H9 (cell line): ENCODE results near the gene BIRC5. TPM values are rescaled to one million over a fixed set of nuclear protein-coding genes. Genes with fewer than 3 reads are reported as not detected.

Experiments used
- DNase-seq: peaks from one replicate; pipeline ENCODE4 v3.0.0-alpha.2; 2017
- H2AFZ ChIP-seq: one replicate; pipeline ENCODE4 v1.6.1; 2013; ENCODE audit warnings: mild to moderate bottlenecking, low read length, control low read depth, moderate library complexity
- H2AK5ac ChIP-seq: 2 replicates; pipeline ENCODE4 v1.6.1; 2013; ENCODE audit warnings: low read length, control low read depth, mixed read lengths; ENCODE audit not compliant: insufficient read length
- H2BK120ac ChIP-seq: one replicate; pipeline ENCODE4 v1.6.1; 2013; ENCODE audit warnings: low read depth, mild to moderate bottlenecking, low read length, control low read depth, inconsistent platforms; ENCODE audit not compliant: poor library complexity, severe bottlenecking
- H2BK12ac ChIP-seq: 2 replicates; pipeline ENCODE4 v1.6.1; 2013; ENCODE audit warnings: low read length, control low read depth, mixed read lengths, low read depth; ENCODE audit not compliant: insufficient read length
- H2BK15ac ChIP-seq: 2 replicates; pipeline ENCODE4 v1.6.1; 2013; ENCODE audit warnings: low read depth, low read length, control low read depth
- H2BK20ac ChIP-seq: one replicate; pipeline ENCODE4 v1.6.1; 2013; ENCODE audit warnings: low read depth, mild to moderate bottlenecking, low read length, control low read depth, inconsistent platforms; ENCODE audit not compliant: poor library complexity, severe bottlenecking
- H2BK5ac ChIP-seq: 2 replicates; pipeline ENCODE4 v1.6.1; 2013; ENCODE audit warnings: low read length, control low read depth, mixed read lengths; ENCODE audit not compliant: insufficient read length
- H3K14ac ChIP-seq: 2 replicates; pipeline ENCODE4 v1.6.1; 2013; ENCODE audit warnings: low read length, control low read depth; ENCODE audit not compliant: insufficient read depth
- H3K18ac ChIP-seq: 2 replicates; pipeline ENCODE4 v1.6.1; 2013; ENCODE audit warnings: low read depth, mild to moderate bottlenecking, mixed read lengths, low read length, control low read depth; ENCODE audit not compliant: insufficient read length
- H3K23ac ChIP-seq: 2 replicates; pipeline ENCODE4 v1.6.1; 2013; ENCODE audit warnings: low read length, control low read depth, mixed read lengths, low read depth; ENCODE audit not compliant: insufficient read length
- H3K23me2 ChIP-seq: 2 replicates; pipeline ENCODE4 v1.6.1; 2013; ENCODE audit warnings: low read depth, mild to moderate bottlenecking, mixed read lengths, low read length, control low read depth; ENCODE audit not compliant: insufficient read length, poor library complexity, severe bottlenecking
- H3K27ac ChIP-seq: 2 replicates; pipeline ENCODE4 v1.5.1; 2013; ENCODE audit warnings: low read length, control low read depth, mixed read lengths, low read depth; ENCODE audit not compliant: insufficient read length
- H3K27me3 ChIP-seq: 2 replicates; pipeline ENCODE4 v1.6.1; 2013; ENCODE audit warnings: low read length, control low read depth, inconsistent platforms; ENCODE audit not compliant: insufficient read depth
- H3K4ac ChIP-seq: 2 replicates; pipeline ENCODE4 v1.6.1; 2013; ENCODE audit warnings: low read depth, mild to moderate bottlenecking, control low read depth, inconsistent platforms, low read length, moderate library complexity
- H3K4me1 ChIP-seq: 2 replicates; pipeline ENCODE4 v1.6.1; 2013; ENCODE audit warnings: low read length, control low read depth, inconsistent platforms; ENCODE audit not compliant: insufficient read depth
- H3K4me2 ChIP-seq: 2 replicates; pipeline ENCODE4 v1.6.1; 2013; ENCODE audit warnings: low read length, control low read depth, mixed read lengths; ENCODE audit not compliant: insufficient read length, insufficient read depth
- H3K56ac ChIP-seq: 2 replicates; pipeline ENCODE4 v1.6.1; 2013; ENCODE audit warnings: low read depth, mild to moderate bottlenecking, mixed read lengths, low read length, control low read depth; ENCODE audit not compliant: insufficient read length
- H3K79me1 ChIP-seq: 2 replicates; pipeline ENCODE4 v1.6.1; 2013; ENCODE audit warnings: low read depth, mild to moderate bottlenecking, moderate library complexity, low read length, control low read depth, inconsistent platforms; ENCODE audit not compliant: insufficient read depth, poor library complexity, severe bottlenecking
- H3K79me2 ChIP-seq: 2 replicates; pipeline ENCODE4 v1.6.1; 2013; ENCODE audit warnings: low read length, control low read depth, inconsistent platforms; ENCODE audit not compliant: insufficient read depth
- H3K9ac ChIP-seq: 2 replicates; pipeline ENCODE4 v1.6.1; 2013; ENCODE audit warnings: low read length, control low read depth, mixed read lengths; ENCODE audit not compliant: insufficient read length; ENCODE audit errors: extremely low read depth
- H3K9me3 ChIP-seq: one replicate; pipeline ENCODE4 v1.6.1; 2013; ENCODE audit warnings: low read depth, low read length, inconsistent platforms; ENCODE audit not compliant: control insufficient read depth
- H3T11ph ChIP-seq: one replicate; pipeline ENCODE4 v1.6.1; 2013; ENCODE audit warnings: mild to moderate bottlenecking, low read length, control low read depth, inconsistent platforms
- H4K20me1 ChIP-seq: one replicate; pipeline ENCODE4 v1.6.1; 2013; ENCODE audit not compliant: control insufficient read depth, insufficient read length, insufficient read depth
- H4K5ac ChIP-seq: 2 replicates; pipeline ENCODE4 v1.6.1; 2013; ENCODE audit warnings: low read depth, mild to moderate bottlenecking, mixed read lengths, low read length, control low read depth; ENCODE audit not compliant: insufficient read length
- H4K8ac ChIP-seq: replicated peaks from 2 replicates; pipeline ENCODE4 v1.6.1; 2013; ENCODE audit warnings: low read length, control low read depth, mixed read lengths, low read depth; ENCODE audit not compliant: insufficient read length
- H4K91ac ChIP-seq: 2 replicates; pipeline ENCODE4 v1.6.1; 2013; ENCODE audit warnings: low read depth, mild to moderate bottlenecking, moderate library complexity, mixed read lengths, low read length, control low read depth; ENCODE audit not compliant: insufficient read length
- H3K27ac Mint-ChIP-seq, 3 experiments: 2 replicates in 2 of 3; 3 replicates in 1 of 3; pipeline ENCODE4 v1.8.0; 2020 to 2021; ENCODE audit warnings: mixed read lengths in 3 of 3, mild to moderate bottlenecking in 1 of 3, moderate library complexity in 1 of 3
- H3K27me3 Mint-ChIP-seq: 2 replicates; pipeline ENCODE4 v1.8.0; 2021; ENCODE audit warnings: low read depth, mild to moderate bottlenecking, moderate library complexity, mixed read lengths
- H3K36me3 Mint-ChIP-seq, 3 experiments: 2 replicates in 2 of 3; 3 replicates in 1 of 3; pipeline ENCODE4 v1.8.0; 2020 to 2021; ENCODE audit warnings: low read depth in 3 of 3, mixed read lengths in 3 of 3; ENCODE audit not compliant: insufficient read depth in 1 of 3
- H3K4me1 Mint-ChIP-seq, 2 experiments: 2 replicates each; pipeline ENCODE4 v1.8.0; 2020; ENCODE audit warnings: mixed read lengths in 2 of 2
- H3K4me3 Mint-ChIP-seq, 2 experiments: 2 replicates in 1 of 2; 3 replicates in 1 of 2; pipeline ENCODE4 v1.8.0; 2020 to 2021; ENCODE audit warnings: mild to moderate bottlenecking in 2 of 2, mixed read lengths in 2 of 2, moderate library complexity in 1 of 2
- H3K9me3 Mint-ChIP-seq, 2 experiments: 2 replicates in 1 of 2; 3 replicates in 1 of 2; pipeline ENCODE4 v1.8.0; 2020; ENCODE audit warnings: mild to moderate bottlenecking in 2 of 2, mixed read lengths in 2 of 2, moderate library complexity in 1 of 2
- WGBS: extraction: QIAGEN DNeasy Blood & Tissue Kit; methylation state at CpG from one replicate; pipeline ENCODE4 v1.1.7; 2013; ENCODE audit warnings: missing lambda C conversion rate, low lambda C conversion rate, mixed read lengths; ENCODE audit not compliant: insufficient read length; ENCODE audit errors: extremely low coverage; 5-methylcytosine and 5-hydroxymethylcytosine counted together
- total RNA-seq: library from RNA; stranded (reverse); gene quantifications from 2 replicates; pipeline ENCODE4 v1.2.1, GENCODE V29; 2021
- TF ChIP-seq, protein P1 (sequence below): fragments of 200-600 bp; sonication (generic); conservative IDR thresholded peaks from 3 replicates; pipeline ENCODE4 v1.8.0; 2021; ENCODE audit warnings: antibody characterized with exemption, mild to moderate bottlenecking

The BIRC5 gene
- total RNA-seq, 1 experiment from 2014 or later = 97.8 TPM

GRCh38 chr17:78255029-78255656 lies 41.1 kb downstream of the BIRC5 start:
- no peak overlapping the region for H2AK5ac ChIP-seq
- H2BK20ac ChIP-seq = no peak overlapping the region
- TF ChIP-seq, protein P1, sequence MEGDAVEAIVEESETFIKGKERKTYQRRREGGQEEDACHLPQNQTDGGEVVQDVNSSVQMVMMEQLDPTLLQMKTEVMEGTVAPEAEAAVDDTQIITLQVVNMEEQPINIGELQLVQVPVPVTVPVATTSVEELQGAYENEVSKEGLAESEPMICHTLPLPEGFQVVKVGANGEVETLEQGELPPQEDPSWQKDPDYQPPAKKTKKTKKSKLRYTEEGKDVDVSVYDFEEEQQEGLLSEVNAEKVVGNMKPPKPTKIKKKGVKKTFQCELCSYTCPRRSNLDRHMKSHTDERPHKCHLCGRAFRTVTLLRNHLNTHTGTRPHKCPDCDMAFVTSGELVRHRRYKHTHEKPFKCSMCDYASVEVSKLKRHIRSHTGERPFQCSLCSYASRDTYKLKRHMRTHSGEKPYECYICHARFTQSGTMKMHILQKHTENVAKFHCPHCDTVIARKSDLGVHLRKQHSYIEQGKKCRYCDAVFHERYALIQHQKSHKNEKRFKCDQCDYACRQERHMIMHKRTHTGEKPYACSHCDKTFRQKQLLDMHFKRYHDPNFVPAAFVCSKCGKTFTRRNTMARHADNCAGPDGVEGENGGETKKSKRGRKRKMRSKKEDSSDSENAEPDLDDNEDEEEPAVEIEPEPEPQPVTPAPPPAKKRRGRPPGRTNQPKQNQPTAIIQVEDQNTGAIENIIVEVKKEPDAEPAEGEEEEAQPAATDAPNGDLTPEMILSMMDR = no peak
- H2BK15ac ChIP-seq = no peak overlapping the region
- no peaks in the 10 kb centered on the region for H3K23me2 ChIP-seq
- H3K9me3 ChIP-seq = no peaks in the 10 kb centered on the region
- no peaks in the 10 kb centered on the region for H3K27me3 ChIP-seq
- no peak overlapping the region for H2BK5ac ChIP-seq
- no CpG with 5 or more reads among the region's 18 CpGs for WGBS
- H3K79me2 ChIP-seq = no peaks in the 10 kb centered on the region
- H3K23ac ChIP-seq = no peak overlapping the region
- H3K79me1 ChIP-seq = no peaks in the 10 kb centered on the region
- no peak for DNase-seq
- Mint-ChIP-seq H3K4me1 (peaks cover 20 to 52% of the 10 kb centered on the region in 2 experiments), H3K4me3 (peak overlapping the region in 1 of 2 experiments; percentile 50; a peak in 2 of 5 replicates), H3K27me3 (peaks cover 1% of the 10 kb centered on the region; the same call in 1 of the 2 replicates), H3K27ac (no peak overlapping the region), H3K36me3 (no peaks in the 10 kb centered on the region), H3K9me3 (peaks cover 0 to 3% of the 10 kb centered on the region in 2 experiments; a peak in 1 of 5 replicates)
- H3K4me1 ChIP-seq = peaks cover 6% of the 10 kb centered on the region; the same call in 1 of the 2 replicates
- H3K14ac ChIP-seq = no peak overlapping the region
- no peak overlapping the region for H3K4me2 ChIP-seq
- H2BK120ac ChIP-seq = no peak overlapping the region
- H4K20me1 ChIP-seq = no peaks in the 10 kb centered on the region
- H3K56ac ChIP-seq = no peak overlapping the region
- no peak overlapping the region for H3K18ac ChIP-seq
- no peak overlapping the region for H2BK12ac ChIP-seq
- no peak overlapping the region for H3T11ph ChIP-seq
- H3K27ac ChIP-seq = no peak overlapping the region
- H4K8ac ChIP-seq = no peak overlapping the region
- H2AFZ ChIP-seq = no peak overlapping the region
- no peak overlapping the region for H3K9ac ChIP-seq
- H3K4ac ChIP-seq = no peak overlapping the region
- H4K5ac ChIP-seq = no peak overlapping the region
- no peak overlapping the region for H4K91ac ChIP-seq
